BLaER1 treated with 17β-estradiol and CSF1 and Interleukin-3, amounts not matched to agents 10 nM and 100 nM (cell line): ENCODE results near the gene HECTD2.

ENCODE experiments used
- H3K27ac ChIP-seq, 11 experiments: shearing (Covaris generic); formaldehyde crosslinking; 2 replicates each; pipeline ENCODE4 v1.8.1; 2022
- H3K27me3 ChIP-seq, 11 experiments: shearing (Covaris generic); formaldehyde crosslinking; 2 replicates each; pipeline ENCODE4 v1.8.1; 2022
- H3K36me3 ChIP-seq, 11 experiments: shearing (Covaris generic); formaldehyde crosslinking; 2 replicates each; pipeline ENCODE4 v1.8.1; 2022
- H3K4me1 ChIP-seq, 10 experiments: shearing (Covaris generic); formaldehyde crosslinking; 2 replicates each; pipeline ENCODE4 v1.8.1; 2022
- H3K4me2 ChIP-seq, 11 experiments: shearing (Covaris generic); formaldehyde crosslinking; 2 replicates each; pipeline ENCODE4 v1.8.1; 2022
- H3K4me3 ChIP-seq, 10 experiments: shearing (Covaris generic); formaldehyde crosslinking; 2 replicates each; pipeline ENCODE4 v1.8.1; 2022
- H3K9ac ChIP-seq, 11 experiments: shearing (Covaris generic); formaldehyde crosslinking; 2 replicates each; pipeline ENCODE4 v1.8.1; 2022
- H3K9me3 ChIP-seq, 11 experiments: shearing (Covaris generic); formaldehyde crosslinking; replicated peaks in 1 of 11; 2 replicates each; pipeline ENCODE4 v1.8.1; 2022
- H4K20me1 ChIP-seq, 11 experiments: shearing (Covaris generic); formaldehyde crosslinking; 2 replicates each; pipeline ENCODE4 v1.8.1; 2022
- Cebpa-rat ChIP-seq, 11 experiments: shearing (Covaris generic); IDR thresholded peaks; 2 replicates each; pipeline ENCODE4 v1.8.1; 2022

HECTD2 gene

GRCh38 chr10:91460681-91461080 is 50.5 kb downstream of the HECTD2 start:
- no peak overlapping the region for H3K4me2 ChIP-seq
- H4K20me1 ChIP-seq, result no peaks in the 10 kb centered on the region
- H3K27me3 ChIP-seq, result no peaks in the 10 kb centered on the region
- H3K4me3 ChIP-seq, result no peak overlapping the region
- H3K9me3 ChIP-seq, result peaks cover 7 to 20% (median 14%) of the 10 kb centered on the region in 11 experiments; a peak in 19 of 22 replicates
- H3K4me1 ChIP-seq, result no peaks in the 10 kb centered on the region
- H3K36me3 ChIP-seq, result peaks cover 10 to 55% (median 23%) of the 10 kb centered on the region in 11 experiments; a peak in 21 of 22 replicates
- H3K27ac ChIP-seq, result no peak overlapping the region
- TF ChIP-seq Cebpa-rat (IDR thresholded peaks at IDR 0.05), result no peak
- H3K9ac ChIP-seq, result no peak overlapping the region

GRCh38 chr10:91462423-91462822 is 52.3 kb downstream of the HECTD2 start:
- Histone ChIP-seq H4K20me1 (no peaks in the 10 kb centered on the region), H3K9me3 (peaks cover 11 to 33% (median 21%) of the 10 kb centered on the region in 11 experiments; a peak in 20 of 22 replicates), H3K27me3 (no peaks in the 10 kb centered on the region), H3K36me3 (peaks cover 18 to 72% (median 30%) of the 10 kb centered on the region in 11 experiments; a peak in 21 of 22 replicates), H3K4me2 (no peak overlapping the region), H3K4me1 (no peaks in the 10 kb centered on the region), H3K4me3 (no peak overlapping the region), H3K9ac (no peak overlapping the region), H3K27ac (no peak overlapping the region)
- no peak for TF ChIP-seq Cebpa-rat (IDR thresholded peaks at IDR 0.05)

- no peaks in the 10 kb centered on the region for H3K27me3 ChIP-seq
- no peak overlapping the region for H3K4me2 ChIP-seq
- H3K4me3 ChIP-seq, result no peak overlapping the region
- TF ChIP-seq Cebpa-rat (IDR thresholded peaks at IDR 0.05), result no peak
- peaks cover 11 to 44% (median 26%) of the 10 kb centered on the region in 11 experiments; a peak in 21 of 22 replicates for H3K9me3 ChIP-seq
- H4K20me1 ChIP-seq, result no peaks in the 10 kb centered on the region
- no peak overlapping the region for H3K9ac ChIP-seq
- H3K4me1 ChIP-seq, result no peaks in the 10 kb centered on the region
- peaks cover 23 to 82% (median 34%) of the 10 kb centered on the region in 11 experiments; a peak in 21 of 22 replicates for H3K36me3 ChIP-seq
- no peak overlapping the region for H3K27ac ChIP-seq
These were observed 54.4 kb downstream of the HECTD2 start for GRCh38 chr10:91464500-91464899.

GRCh38 chr10:91465261-91465660 is 55.1 kb downstream of the HECTD2 start:
- no peak for TF ChIP-seq Cebpa-rat (IDR thresholded peaks at IDR 0.05)
- peaks cover 23 to 76% (median 34%) of the 10 kb centered on the region in 11 experiments; a peak in 21 of 22 replicates for H3K36me3 ChIP-seq
- no peak overlapping the region for H3K9ac ChIP-seq
- H3K4me2 ChIP-seq, result no peak overlapping the region
- H3K27ac ChIP-seq, result no peak overlapping the region
- no peak overlapping the region for H3K4me3 ChIP-seq
- no peaks in the 10 kb centered on the region for H4K20me1 ChIP-seq
- H3K4me1 ChIP-seq, result no peaks in the 10 kb centered on the region
- no peaks in the 10 kb centered on the region for H3K27me3 ChIP-seq
- H3K9me3 ChIP-seq, result peaks cover 11 to 44% (median 26%) of the 10 kb centered on the region in 11 experiments; a peak in 21 of 22 replicates

- no peaks in the 10 kb centered on the region for H3K4me1 ChIP-seq
- H3K4me3 ChIP-seq, result no peak overlapping the region
- no peak overlapping the region for H3K4me2 ChIP-seq
- no peak overlapping the region for H3K9ac ChIP-seq
- no peak for TF ChIP-seq Cebpa-rat (IDR thresholded peaks at IDR 0.05)
- H3K36me3 ChIP-seq, result peaks cover 23 to 58% (median 32%) of the 10 kb centered on the region in 11 experiments; a peak in 21 of 22 replicates
- peaks cover 11 to 44% (median 26%) of the 10 kb centered on the region in 11 experiments; a peak in 21 of 22 replicates for H3K9me3 ChIP-seq
- H4K20me1 ChIP-seq, result no peaks in the 10 kb centered on the region
- H3K27me3 ChIP-seq, result no peaks in the 10 kb centered on the region
- H3K27ac ChIP-seq, result no peak overlapping the region
These were observed 57.0 kb downstream of the HECTD2 start for GRCh38 chr10:91467114-91467513.

- Histone ChIP-seq H3K4me2 (no peak overlapping the region), H3K9ac (no peak overlapping the region), H3K9me3 (peaks cover 0 to 20% (median 15%) of the 10 kb centered on the region in 11 experiments; a peak in 12 of 22 replicates), H3K4me3 (no peak overlapping the region), H3K36me3 (peaks cover 0 to 25% (median 14%) of the 10 kb centered on the region in 11 experiments; a peak in 17 of 22 replicates), H3K27me3 (no peaks in the 10 kb centered on the region), H3K4me1 (no peaks in the 10 kb centered on the region), H4K20me1 (no peaks in the 10 kb centered on the region), H3K27ac (no peak overlapping the region)
- TF ChIP-seq Cebpa-rat (IDR thresholded peaks at IDR 0.05), result no peak
These were observed 61.5 kb downstream of the HECTD2 start for GRCh38 chr10:91471602-91472001.

- H3K9ac ChIP-seq, result no peak overlapping the region
- no peaks in the 10 kb centered on the region for H3K4me1 ChIP-seq
- H3K9me3 ChIP-seq, result peaks cover 0 to 9% (median 2%) of the 10 kb centered on the region in 11 experiments; a peak in 8 of 22 replicates
- H4K20me1 ChIP-seq, result no peaks in the 10 kb centered on the region
- H3K27ac ChIP-seq, result no peak overlapping the region
- TF ChIP-seq Cebpa-rat (IDR thresholded peaks at IDR 0.05), result no peak
- no peak overlapping the region for H3K4me3 ChIP-seq
- H3K27me3 ChIP-seq, result no peaks in the 10 kb centered on the region
- H3K36me3 ChIP-seq, result peaks cover 0 to 12% (median under 1%) of the 10 kb centered on the region in 11 experiments; a peak in 8 of 22 replicates
- no peak overlapping the region for H3K4me2 ChIP-seq
These were observed 62.8 kb downstream of the HECTD2 start for GRCh38 chr10:91472911-91473310.

- Histone ChIP-seq H3K36me3 (peaks cover 0 to 7% (median 0%) of the 10 kb centered on the region in 11 experiments; a peak in 1 of 22 replicates), H3K27ac (no peak overlapping the region), H3K4me1 (no peaks in the 10 kb centered on the region), H3K27me3 (no peaks in the 10 kb centered on the region), H3K4me2 (no peak overlapping the region), H3K9me3 (peaks cover 0 to 7% (median 0%) of the 10 kb centered on the region in 11 experiments; a peak in 2 of 22 replicates), H4K20me1 (no peaks in the 10 kb centered on the region), H3K4me3 (no peak overlapping the region), H3K9ac (no peak overlapping the region)
- TF ChIP-seq Cebpa-rat (IDR thresholded peaks at IDR 0.05), result no peak
These were observed 63.9 kb downstream of the HECTD2 start for GRCh38 chr10:91474009-91474408.

GRCh38 chr10:91477236-91477635 is 67.1 kb downstream of the HECTD2 start:
- Histone ChIP-seq H3K9ac (no peak overlapping the region), H3K36me3 (peaks cover 0 to 13% (median 0%) of the 10 kb centered on the region in 11 experiments; a peak in 3 of 22 replicates), H3K9me3 (no peaks in the 10 kb centered on the region), H3K27ac (no peak overlapping the region), H3K4me3 (no peak overlapping the region), H3K4me1 (no peaks in the 10 kb centered on the region), H4K20me1 (no peaks in the 10 kb centered on the region), H3K27me3 (no peaks in the 10 kb centered on the region), H3K4me2 (no peak overlapping the region)
- no peak for TF ChIP-seq Cebpa-rat (IDR thresholded peaks at IDR 0.05)

GRCh38 chr10:91479583-91479982 is 69.4 kb downstream of the HECTD2 start:
- TF ChIP-seq Cebpa-rat (IDR thresholded peaks at IDR 0.05), result no peak
- no peak overlapping the region for H3K4me3 ChIP-seq
- no peak overlapping the region for H3K4me2 ChIP-seq
- H3K36me3 ChIP-seq, result peaks cover 0 to 35% (median 0%) of the 10 kb centered on the region in 11 experiments; a peak in 3 of 22 replicates
- H3K27ac ChIP-seq, result no peak overlapping the region
- no peaks in the 10 kb centered on the region for H4K20me1 ChIP-seq
- H3K27me3 ChIP-seq, result no peaks in the 10 kb centered on the region
- no peaks in the 10 kb centered on the region for H3K4me1 ChIP-seq
- no peaks in the 10 kb centered on the region for H3K9me3 ChIP-seq
- H3K9ac ChIP-seq, result no peak overlapping the region
